MCF 10A (cell line): ENCODE measurements around the gene MERTK. TPM values are rescaled to one million over a fixed set of nuclear protein-coding genes. Genes with fewer than 3 reads are reported as not detected.

Experiments
- BruUV-seq: library from RNA; stranded (reverse); fragments of 400-500 nt; replicated peaks from 2 replicates; lab custom pipeline; 2021; lab: Mats Ljungman, UMichigan
- CTCF ChIA-PET: fragments of 300-600 bp; sonication (Branson Sonifier 250); formaldehyde crosslinking; extraction: SDS; loops from one replicate; lab custom pipeline; 2021; ENCODE audit warnings: antibody characterized with exemption, inconsistent platforms; lab: Yijun Ruan, JAX
- POLR2A ChIA-PET: fragments of 300-600, 350-650 bp; sonication (Branson Sonifier 250); formaldehyde crosslinking; extraction: SDS; loops from one replicate; lab custom pipeline; 2020; ENCODE audit warnings: antibody characterized with exemption, inconsistent platforms; lab: Yijun Ruan, JAX
- DNase-seq: peaks from one replicate; pipeline ENCODE4 v3.0.0-alpha.2; 2018; ENCODE audit not compliant: unreplicated experiment
- H3K27ac Mint-ChIP-seq: one replicate; pipeline ENCODE4 v1.8.0; 2022; ENCODE audit warnings: mild to moderate bottlenecking, low read depth, mixed read lengths; ENCODE audit not compliant: unreplicated experiment
- H3K27me3 Mint-ChIP-seq: one replicate; pipeline ENCODE4 v1.8.0; 2022; ENCODE audit warnings: mixed read lengths; ENCODE audit not compliant: insufficient read depth, unreplicated experiment
- H3K36me3 Mint-ChIP-seq: one replicate; pipeline ENCODE4 v1.8.0; 2022; ENCODE audit warnings: mild to moderate bottlenecking, moderate library complexity, mixed read lengths; ENCODE audit not compliant: insufficient read depth, unreplicated experiment
- H3K4me1 Mint-ChIP-seq: one replicate; pipeline ENCODE4 v1.8.0; 2022; ENCODE audit warnings: mixed read lengths; ENCODE audit not compliant: insufficient read depth, unreplicated experiment
- H3K4me3 Mint-ChIP-seq: one replicate; pipeline ENCODE4 v1.8.0; 2022; ENCODE audit warnings: mild to moderate bottlenecking, moderate library complexity, mixed read lengths; ENCODE audit not compliant: unreplicated experiment
- H3K9me3 Mint-ChIP-seq: one replicate; pipeline ENCODE4 v1.8.0; 2022; ENCODE audit warnings: mixed read lengths; ENCODE audit not compliant: unreplicated experiment
- intact Hi-C: fragments of 100-400 bp; cut with micrococcal nuclease; formaldehyde crosslinking; loops from 2 replicates; pipeline ENCODE4 v1.14.1; 2022
- total RNA-seq: library from RNA; stranded (reverse); gene quantifications from 2 replicates; pipeline ENCODE4 v1.2.3, GENCODE V29; 2022
- TF ChIP-seq, protein P1 (sequence below): fragments of 200-600 bp; IDR thresholded peaks from one replicate; pipeline ENCODE4 v1.8.0; 2022; ENCODE audit warnings: antibody characterized with exemption, mild to moderate bottlenecking; ENCODE audit not compliant: unreplicated experiment

The MERTK gene
- total RNA-seq, 1 experiment from 2014 or later: 0.19 TPM

DNA sequence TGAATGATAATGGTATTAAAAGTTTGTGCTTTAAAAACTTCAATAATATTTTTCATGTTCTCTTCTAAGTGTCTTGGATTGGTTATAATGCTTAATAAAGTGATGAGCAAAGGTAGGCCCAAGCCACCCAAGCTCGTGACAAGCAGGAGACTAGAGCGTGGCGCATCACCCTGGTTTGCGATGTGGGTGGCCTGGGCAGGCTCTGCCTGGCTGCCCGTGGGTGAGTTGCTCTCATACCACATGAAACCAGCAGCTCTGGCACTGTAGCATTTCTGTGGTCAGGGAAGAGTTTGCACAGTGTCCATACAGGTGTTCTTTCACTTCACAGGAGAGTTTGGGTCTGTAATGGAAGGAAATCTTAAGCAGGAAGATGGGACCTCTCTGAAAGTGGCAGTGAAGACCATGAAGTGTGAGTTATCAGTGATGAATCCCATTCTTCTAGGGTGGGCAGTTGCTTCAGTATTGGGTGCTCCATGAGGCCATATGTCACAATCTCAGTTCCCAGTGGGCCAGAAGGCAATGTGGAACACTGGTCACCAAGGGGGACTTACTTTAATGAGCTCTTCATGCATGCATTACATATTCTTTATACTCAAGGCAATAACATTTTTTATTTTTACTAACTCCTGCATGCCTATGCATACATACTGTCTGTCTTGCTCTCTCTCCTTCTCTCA, 105.3 kb downstream of the MERTK start:
- CTCF ChIA-PET: interaction anchor here (1.0 kb wide), 1 partner anchor 47 kb away, joined by 3 read pairs; no protein-coding TSS in a partner anchor

DNA sequence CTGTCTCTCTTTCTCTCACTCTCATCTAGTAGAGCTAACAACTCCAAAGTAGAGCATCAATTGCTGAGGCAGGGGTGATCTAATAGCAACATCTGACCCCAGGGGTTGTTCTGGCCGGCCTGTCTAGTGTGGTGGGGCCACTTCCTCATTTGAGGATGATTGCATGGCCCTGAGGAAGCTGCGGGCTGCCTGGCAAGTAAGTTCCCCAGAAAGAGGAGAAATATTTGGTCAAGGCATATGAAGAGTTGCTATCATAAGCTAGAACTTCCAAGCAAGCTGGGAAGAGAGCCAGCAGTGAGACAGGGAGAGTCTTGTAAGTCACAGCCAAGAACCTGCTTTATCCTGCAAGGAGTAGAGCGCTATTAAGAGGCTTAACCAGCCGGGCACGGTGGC, 105.8 kb downstream of the MERTK start:
- intact Hi-C loops: no loop called here
- Mint-ChIP-seq H3K27me3 (peaks cover 33% of the 10 kb centered on the region), H3K4me1 (peaks cover 6% of the 10 kb centered on the region), H3K9me3 (peaks cover 8% of the 10 kb centered on the region), H3K36me3 (no peaks in the 10 kb centered on the region), H3K27ac (no peak overlapping the region), H3K4me3 (no peak overlapping the region)
- POLR2A ChIA-PET: no interaction called here
- TF ChIP-seq, protein P1, sequence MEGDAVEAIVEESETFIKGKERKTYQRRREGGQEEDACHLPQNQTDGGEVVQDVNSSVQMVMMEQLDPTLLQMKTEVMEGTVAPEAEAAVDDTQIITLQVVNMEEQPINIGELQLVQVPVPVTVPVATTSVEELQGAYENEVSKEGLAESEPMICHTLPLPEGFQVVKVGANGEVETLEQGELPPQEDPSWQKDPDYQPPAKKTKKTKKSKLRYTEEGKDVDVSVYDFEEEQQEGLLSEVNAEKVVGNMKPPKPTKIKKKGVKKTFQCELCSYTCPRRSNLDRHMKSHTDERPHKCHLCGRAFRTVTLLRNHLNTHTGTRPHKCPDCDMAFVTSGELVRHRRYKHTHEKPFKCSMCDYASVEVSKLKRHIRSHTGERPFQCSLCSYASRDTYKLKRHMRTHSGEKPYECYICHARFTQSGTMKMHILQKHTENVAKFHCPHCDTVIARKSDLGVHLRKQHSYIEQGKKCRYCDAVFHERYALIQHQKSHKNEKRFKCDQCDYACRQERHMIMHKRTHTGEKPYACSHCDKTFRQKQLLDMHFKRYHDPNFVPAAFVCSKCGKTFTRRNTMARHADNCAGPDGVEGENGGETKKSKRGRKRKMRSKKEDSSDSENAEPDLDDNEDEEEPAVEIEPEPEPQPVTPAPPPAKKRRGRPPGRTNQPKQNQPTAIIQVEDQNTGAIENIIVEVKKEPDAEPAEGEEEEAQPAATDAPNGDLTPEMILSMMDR: no peak
- BruUV-seq: no TSS peak
- no peak for DNase-seq
- CTCF ChIA-PET: interaction anchor here (1.0 kb wide), 1 partner anchor 46 kb away, joined by 3 read pairs; no protein-coding TSS in a partner anchor

More for the DNA sequence above, 105.3 kb downstream of the MERTK start:
- peaks cover 28% of the 10 kb centered on the region for H3K27me3 Mint-ChIP-seq
- no peak overlapping the region for H3K27ac Mint-ChIP-seq
- BruUV-seq: no TSS peak
- TF ChIP-seq, protein P1: no peak
- H3K4me1 Mint-ChIP-seq: peaks cover 6% of the 10 kb centered on the region
- H3K9me3 Mint-ChIP-seq: peaks cover 8% of the 10 kb centered on the region
- intact Hi-C loops: no loop called here
- POLR2A ChIA-PET: no interaction called here
- no peaks in the 10 kb centered on the region for H3K36me3 Mint-ChIP-seq
- no peak overlapping the region for H3K4me3 Mint-ChIP-seq
- no peak for DNase-seq

DNA sequence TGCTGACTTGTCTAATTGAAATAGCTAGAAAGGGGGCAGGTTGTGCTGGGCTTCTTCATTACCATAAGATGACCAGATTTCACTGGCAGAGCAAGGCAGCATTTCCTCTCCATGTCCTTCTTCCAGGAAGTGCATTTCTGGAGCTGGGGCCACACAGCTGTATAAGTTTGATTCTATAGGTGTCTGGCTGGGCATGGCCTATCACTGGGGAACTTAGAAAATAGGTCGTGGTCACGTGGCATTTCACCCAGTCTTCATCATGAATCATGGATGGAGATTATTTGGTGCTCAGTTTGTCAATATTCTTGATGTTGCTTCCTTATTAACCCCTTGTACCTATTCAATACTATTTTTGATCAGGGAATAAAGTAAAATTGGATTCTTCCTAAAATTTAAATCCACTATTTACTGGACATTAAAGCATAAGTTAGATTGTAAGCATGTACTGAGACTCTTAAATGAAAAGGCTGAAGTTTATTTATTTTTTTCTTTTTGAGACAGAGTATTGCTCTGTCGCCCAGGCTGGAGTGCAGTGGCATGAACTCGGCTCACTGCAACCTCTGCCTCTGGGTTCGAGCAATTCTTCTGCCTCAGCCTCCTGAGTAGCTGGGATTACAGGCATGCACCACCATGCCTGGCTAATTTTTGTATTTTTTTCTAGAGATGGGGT, 107.1 kb downstream of the MERTK start:
- no peak for DNase-seq
- H3K4me3 Mint-ChIP-seq: no peak overlapping the region
- BruUV-seq: no TSS peak
- H3K27me3 Mint-ChIP-seq: peaks cover 27% of the 10 kb centered on the region
- POLR2A ChIA-PET: interaction anchor here (0.8 to 1.4 kb wide), 3 partner anchors 10 to 122 kb away, joined by 3 to 6 read pairs (median 5); partner anchors contain the start of gene ANAPC1
- no peak overlapping the region for H3K27ac Mint-ChIP-seq
- intact Hi-C loops: no loop called here
- CTCF ChIA-PET: interaction anchor here (1.1 to 1.4 kb wide), 2 partner anchors 13 to 118 kb away, joined by 3 read pairs; no protein-coding TSS in a partner anchor
- peaks cover 7% of the 10 kb centered on the region for H3K4me1 Mint-ChIP-seq
- no peaks in the 10 kb centered on the region for H3K36me3 Mint-ChIP-seq
- peaks cover 1% of the 10 kb centered on the region for H3K9me3 Mint-ChIP-seq
- TF ChIP-seq, protein P1: no peak

GRCh38 chr2:112006076-112006410, 107.6 kb downstream of the MERTK start:
- H3K4me3 Mint-ChIP-seq: no peak overlapping the region

More at GRCh38 chr2:112006076-112006410, 107.6 kb downstream of the MERTK start:
- Mint-ChIP-seq H3K4me1 (peaks cover 11% of the 10 kb centered on the region), H3K27me3 (peaks cover 22% of the 10 kb centered on the region), H3K9me3 (no peaks in the 10 kb centered on the region), H3K36me3 (no peaks in the 10 kb centered on the region), H3K27ac (no peak overlapping the region)
- POLR2A ChIA-PET: interaction anchor here (0.7 to 1.4 kb wide), 4 partner anchors 10 to 122 kb away, joined by 3 to 6 read pairs (median 4); partner anchors contain the start of gene ANAPC1
- no TSS peak for BruUV-seq
- CTCF ChIA-PET: interaction anchor here (1.1 to 1.4 kb wide), 2 partner anchors 12 to 118 kb away, joined by 3 read pairs; no protein-coding TSS in a partner anchor
- TF ChIP-seq, protein P1: no peak
- intact Hi-C loops: no loop called here
- peak; percentile 56 for DNase-seq
